H1 (cell line): ENCODE results near the gene U2AF1L4. TPM values are rescaled to one million over a fixed set of nuclear protein-coding genes. Genes with fewer than 3 reads are reported as not detected.

Experiments
- JUND ChIP-seq: IDR thresholded peaks from 2 replicates; pipeline ENCODE4 v1.6.1; 2011; ENCODE audit warnings: mild to moderate bottlenecking, improper control_type of control experiment, low read length
- polyA plus RNA-seq, 7 experiments: library from polyadenylated mRNA; depleted of rRNA in 3 of 7; stranded (reverse) in 5 of 7; unstranded in 2 of 7; fragments of >200 nt in 5 of 7; fragments of 200-250 nt in 2 of 7; gene quantifications; 1 replicate in 5 of 7; 2 replicates in 1 of 7; 4 replicates in 1 of 7; pipeline versions ENCODE4 v1.2.1 to v1.2.3, GENCODE V29; 2011 to 2013; ENCODE audit warnings: missing spikeins in 2 of 7, mixed read lengths in 2 of 7
- total RNA-seq: library from RNA; stranded (reverse); fragmentation: NEBNext Ultra II Directional; extraction: Animal tissue kit (Norgen Biotek cat#: 25700); gene quantifications from 2 replicates; pipeline ENCODE4 v1.2.1, GENCODE V29; 2021

U2AF1L4 gene
- total and polyA plus RNA-seq, 2 of the 8 experiments (the other 6 are each of a cell fraction or from before 2014, with no cell fraction given) = 15.1 to 32.7 TPM

GRCh38 chr19:35742121-35742724, 3.0 kb downstream of the U2AF1L4 start, which contains the start of gene IGFLR1 (continued):
- no peak for TF ChIP-seq JUND
